Dedifferentiated amniotic fluid mesenchymal stem cell (primary cell): ENCODE results near the gene PTPRD.

Source experiments
- DNase-seq: peaks from one replicate; pipeline ENCODE4 v3.0.0-alpha.2; 2016; ENCODE audit errors: extremely low spot score

PTPRD gene

GRCh38 chr9:9612270-9612669, 1000.5 kb downstream of the PTPRD start:
- DNase-seq: no peak

GRCh38 chr9:9605681-9606080, 1007.1 kb downstream of the PTPRD start:
- DNase-seq: no peak

- no peak for DNase-seq
Measured at GRCh38 chr9:9603345-9603744, 1009.5 kb downstream of the PTPRD start.

GRCh38 chr9:9598723-9599122, 1014.1 kb downstream of the PTPRD start:
- no peak for DNase-seq

- no peak for DNase-seq
Measured at GRCh38 chr9:9592104-9592503, 1020.7 kb downstream of the PTPRD start.

GRCh38 chr9:9585920-9586319, 1026.9 kb downstream of the PTPRD start:
- DNase-seq: no peak

- DNase-seq: no peak
Measured at GRCh38 chr9:9574080-9574479, 1038.7 kb downstream of the PTPRD start.

- no peak for DNase-seq
Measured at GRCh38 chr9:9565700-9566099, 1047.1 kb downstream of the PTPRD start.

GRCh38 chr9:9563817-9564216, 1049.0 kb downstream of the PTPRD start:
- no peak for DNase-seq

GRCh38 chr9:9560382-9561035, 1052.3 kb downstream of the PTPRD start:
- no peak for DNase-seq

GRCh38 chr9:9558907-9559306, 1053.9 kb downstream of the PTPRD start:
- DNase-seq: no peak

GRCh38 chr9:9557804-9558334, 1054.9 kb downstream of the PTPRD start:
- no peak for DNase-seq

- no peak for DNase-seq
Measured at GRCh38 chr9:9556865-9557803, 1055.7 kb downstream of the PTPRD start.

GRCh38 chr9:9552665-9553064, 1060.1 kb downstream of the PTPRD start:
- DNase-seq: no peak

GRCh38 chr9:9538766-9539165, 1074.0 kb downstream of the PTPRD start:
- DNase-seq: no peak

GRCh38 chr9:9538356-9538755, 1074.4 kb downstream of the PTPRD start:
- no peak for DNase-seq

- no peak for DNase-seq
Measured at GRCh38 chr9:9536523-9536922, 1076.3 kb downstream of the PTPRD start.

GRCh38 chr9:9523476-9524139, 1089.2 kb downstream of the PTPRD start:
- DNase-seq: no peak

- no peak for DNase-seq
Measured at GRCh38 chr9:9522406-9522805, 1090.4 kb downstream of the PTPRD start.

GRCh38 chr9:9521033-9521779, 1091.6 kb downstream of the PTPRD start:
- no peak for DNase-seq

GRCh38 chr9:9504869-9505268, 1107.9 kb downstream of the PTPRD start:
- DNase-seq: no peak

- no peak for DNase-seq
Measured at GRCh38 chr9:9499546-9499945, 1113.3 kb downstream of the PTPRD start.
